PC-3 (cell line): ENCODE measurements around the gene SNRNP70. TPM values are rescaled to one million over a fixed set of nuclear protein-coding genes. Genes with fewer than 3 reads are reported as not detected.
"Not testable (repeated sequence)": the region's sequence is repeated elsewhere in the genome, so short reads cannot be mapped to it uniquely, and the experiment has no call there.

Experiments used
- ATAC-seq: fragments of 200-7000 bp; cut with Tn5 transposase; 2 replicates; pipeline ENCODE4 v1.9.1; 2020; ENCODE audit warnings: mild to moderate bottlenecking, moderate library complexity
- BruUV-seq: library from RNA; stranded (reverse); fragments of 400-500 nt; replicated peaks from 2 replicates; lab custom pipeline; 2021; lab: Mats Ljungman, UMichigan
- CTCF ChIA-PET: fragments of 300-600 bp; sonication (Branson Sonifier 250); formaldehyde crosslinking; loops from one replicate; lab custom pipeline; 2022; ENCODE audit warnings: antibody characterized with exemption; lab: Charles Lee
- POLR2A ChIA-PET: fragments of 300-600 bp; sonication (Branson Sonifier 250); formaldehyde crosslinking; loops from one replicate; lab custom pipeline; 2022; ENCODE audit warnings: antibody characterized with exemption; ENCODE audit not compliant: unreplicated experiment; lab: Charles Lee
- DNase-seq: peaks from one replicate; pipeline ENCODE4 v3.0.0-alpha.2; 2015
- H2AFZ ChIP-seq: fragments of 300-600 bp; sonication (generic); 2 replicates; pipeline ENCODE4 v1.6.0; 2016; ENCODE audit warnings: antibody characterized with exemption, low read length
- H3F3A ChIP-seq: fragments of 300-600 bp; sonication (generic); one replicate; pipeline ENCODE4 v1.6.0; 2017; ENCODE audit warnings: antibody characterized with exemption, low read length, control low read depth, mild to moderate bottlenecking; ENCODE audit not compliant: unreplicated experiment
- H3K27ac ChIP-seq: fragments of 300-600 bp; sonication (generic); 2 replicates; pipeline ENCODE4 v1.5.1; 2016; ENCODE audit warnings: mild to moderate bottlenecking, low read length
- H3K27me3 ChIP-seq: fragments of 300-600 bp; sonication (generic); 2 replicates; pipeline ENCODE4 v1.6.1; 2016; ENCODE audit warnings: low read length, mixed read lengths
- H3K36me3 ChIP-seq: fragments of 300-600 bp; sonication (generic); 2 replicates; pipeline ENCODE4 v1.6.1; 2016; ENCODE audit warnings: low read depth, mixed run types, low read length, mixed read lengths
- H3K4me1 ChIP-seq: fragments of 300-600 bp; sonication (generic); 2 replicates; pipeline ENCODE4 v1.5.1; 2016; ENCODE audit warnings: low read length; ENCODE audit not compliant: insufficient read depth
- H3K4me2 ChIP-seq: fragments of 300-600 bp; sonication (generic); 2 replicates; pipeline ENCODE4 v1.6.0; 2016; ENCODE audit warnings: low read length
- H3K4me3 ChIP-seq: fragments of 300-600 bp; sonication (generic); 2 replicates; pipeline ENCODE4 v1.5.1; 2016; ENCODE audit warnings: mild to moderate bottlenecking, low read length, mixed read lengths
- H3K79me2 ChIP-seq: fragments of 300-600 bp; sonication (generic); 2 replicates; pipeline ENCODE4 v1.6.1; 2017; ENCODE audit warnings: low read length, mixed read lengths
- H3K9ac ChIP-seq: fragments of 300-600 bp; sonication (generic); 2 replicates; pipeline ENCODE4 v1.6.0; 2016; ENCODE audit warnings: mild to moderate bottlenecking, low read length
- H3K9me2 ChIP-seq: fragments of 300-600 bp; sonication (generic); replicated peaks from 2 replicates; pipeline ENCODE4 v1.6.1; 2016; ENCODE audit warnings: mixed run types, low read length, mixed read lengths
- H3K9me3 ChIP-seq: fragments of 300-600 bp; sonication (generic); 2 replicates; pipeline ENCODE4 v1.6.1; 2016; ENCODE audit warnings: low read length, mixed read lengths
- H4K20me1 ChIP-seq: fragments of 300-600 bp; sonication (generic); 2 replicates; pipeline ENCODE4 v1.6.1; 2016; ENCODE audit warnings: low read length, mixed read lengths
- EZH2 ChIP-seq: fragments of 300-600 bp; sonication (generic); IDR thresholded peaks from one replicate; pipeline ENCODE4 v1.6.1; 2017; ENCODE audit warnings: antibody characterized with exemption, mild to moderate bottlenecking, low read length; ENCODE audit not compliant: unreplicated experiment
- EZH2phosphoT487 ChIP-seq: fragments of 300-600 bp; sonication (generic); IDR thresholded peaks from 2 replicates; pipeline ENCODE4 v1.6.1; 2018; ENCODE audit warnings: mild to moderate bottlenecking, antibody characterized with exemption, low read length, borderline replicate concordance
- intact Hi-C: fragments of 100-400 bp; cut with micrococcal nuclease; formaldehyde crosslinking; loops from 2 replicates; pipeline ENCODE4 v1.9.0; 2023
- total RNA-seq: library from RNA; depleted of rRNA; stranded (reverse); fragments of >200 nt; gene quantifications from 2 replicates; pipeline ENCODE4 v1.2.3, GENCODE V29; 2014
- TF ChIP-seq, protein P1 (sequence below): fragments of 300-600 bp; sonication (generic); conservative IDR thresholded peaks from 2 replicates; pipeline ENCODE4 v1.5.1; 2017; ENCODE audit warnings: antibody characterized with exemption, low read depth, mild to moderate bottlenecking, low read length

The SNRNP70 gene
- total RNA-seq, 1 experiment from 2014 or later = 367 TPM

DNA sequence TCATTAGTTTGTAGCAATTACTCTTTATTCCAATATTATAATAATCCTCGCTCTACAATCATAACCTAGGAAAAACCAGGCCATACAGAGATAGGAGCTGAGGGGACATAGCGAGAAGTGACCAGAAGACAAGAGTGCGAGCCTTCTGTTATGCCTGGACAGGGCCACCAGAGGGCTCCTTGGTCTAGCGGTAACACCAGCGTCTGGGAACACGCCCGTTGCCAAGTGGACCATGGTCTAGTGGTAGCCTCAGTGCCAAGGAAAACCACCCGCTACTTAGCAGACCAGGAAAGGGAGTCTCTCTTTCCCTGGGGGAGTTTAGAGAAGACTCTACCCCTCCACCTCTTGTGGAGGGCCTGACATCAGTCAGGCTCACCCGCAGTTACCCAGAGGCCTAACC lies 10.4 kb upstream of the SNRNP70 start:
- peak; percentile 54 for DNase-seq
- H3K9me3 ChIP-seq, H4K20me1 ChIP-seq, H3K36me3 ChIP-seq, H3K4me1 ChIP-seq, H3K27ac ChIP-seq, H2AFZ ChIP-seq, H3K4me3 ChIP-seq, H3F3A ChIP-seq, BruUV-seq, H3K27me3 ChIP-seq, H3K9ac ChIP-seq, H3K4me2 ChIP-seq, ATAC-seq, H3K79me2 ChIP-seq, H3K9me2 ChIP-seq: not testable (repeated sequence)
- intact Hi-C loops = loop anchor here (10.0 kb wide), 1 partner anchor 80 kb away; the partner anchor contains the start of genes GYS1 and RUVBL2
- POLR2A ChIA-PET = interaction anchor here (0.7 kb wide), 1 partner anchor 18 kb away, joined by 3 read pairs; no protein-coding TSS in a partner anchor
- CTCF ChIA-PET = interaction anchor here (0.6 to 1.5 kb wide), 5 partner anchors 59 to 293 kb away, joined by 3 to 6 read pairs (median 4); no protein-coding TSS in a partner anchor
- TF ChIP-seq, protein P1, sequence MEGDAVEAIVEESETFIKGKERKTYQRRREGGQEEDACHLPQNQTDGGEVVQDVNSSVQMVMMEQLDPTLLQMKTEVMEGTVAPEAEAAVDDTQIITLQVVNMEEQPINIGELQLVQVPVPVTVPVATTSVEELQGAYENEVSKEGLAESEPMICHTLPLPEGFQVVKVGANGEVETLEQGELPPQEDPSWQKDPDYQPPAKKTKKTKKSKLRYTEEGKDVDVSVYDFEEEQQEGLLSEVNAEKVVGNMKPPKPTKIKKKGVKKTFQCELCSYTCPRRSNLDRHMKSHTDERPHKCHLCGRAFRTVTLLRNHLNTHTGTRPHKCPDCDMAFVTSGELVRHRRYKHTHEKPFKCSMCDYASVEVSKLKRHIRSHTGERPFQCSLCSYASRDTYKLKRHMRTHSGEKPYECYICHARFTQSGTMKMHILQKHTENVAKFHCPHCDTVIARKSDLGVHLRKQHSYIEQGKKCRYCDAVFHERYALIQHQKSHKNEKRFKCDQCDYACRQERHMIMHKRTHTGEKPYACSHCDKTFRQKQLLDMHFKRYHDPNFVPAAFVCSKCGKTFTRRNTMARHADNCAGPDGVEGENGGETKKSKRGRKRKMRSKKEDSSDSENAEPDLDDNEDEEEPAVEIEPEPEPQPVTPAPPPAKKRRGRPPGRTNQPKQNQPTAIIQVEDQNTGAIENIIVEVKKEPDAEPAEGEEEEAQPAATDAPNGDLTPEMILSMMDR = peak; percentile 40; the same call in 1 of the 2 replicates

DNA sequence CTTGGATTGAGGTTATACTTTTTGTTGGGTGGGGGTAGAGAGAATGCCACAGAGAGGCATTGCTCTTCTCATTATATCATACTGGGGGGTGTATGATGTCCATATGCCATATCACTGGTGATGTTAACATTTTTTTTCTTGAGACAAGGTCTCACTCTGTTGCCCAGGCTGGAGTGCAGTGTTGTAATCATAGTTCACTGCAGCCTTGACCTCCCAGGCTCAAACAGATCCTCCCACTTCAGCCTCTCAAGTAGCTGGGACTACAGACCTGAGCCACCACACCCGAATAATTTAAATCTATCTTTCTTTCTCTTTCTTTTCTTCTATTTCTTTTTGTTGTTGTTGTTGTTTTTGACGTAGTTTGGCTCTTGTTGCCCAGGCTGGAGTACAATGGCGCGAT lies 4.9 kb upstream of the SNRNP70 start:
- no peak overlapping the region for H3K4me3 ChIP-seq
- ATAC-seq (no peak), DNase-seq (no peak)
- no peak overlapping the region for H2AFZ ChIP-seq
- H3K79me2 ChIP-seq = peaks cover 2% of the 10 kb centered on the region
- ChIA-PET CTCF (no interaction called here), POLR2A (no interaction called here)
- no peak overlapping the region for H3K27ac ChIP-seq
- no peaks in the 10 kb centered on the region for H3K27me3 ChIP-seq
- no peak overlapping the region for H3K4me2 ChIP-seq
- TF ChIP-seq, protein P1 = no peak
- TF ChIP-seq EZH2 = no peak
- TF ChIP-seq EZH2phosphoT487 = no peak
- H3K9ac ChIP-seq = no peak overlapping the region
- intact Hi-C loops = no loop called here
- no peaks in the 10 kb centered on the region for H3F3A ChIP-seq
- no peaks in the 10 kb centered on the region for H3K9me2 ChIP-seq
- no TSS peak for BruUV-seq
- 0 out of 2 replicates have a peak, but pooled peaks cover 4% of the 10 kb centered on the region for H3K4me1 ChIP-seq
- H3K36me3 ChIP-seq = no peaks in the 10 kb centered on the region
- H3K9me3 ChIP-seq = no peaks in the 10 kb centered on the region
- H4K20me1 ChIP-seq = no peaks in the 10 kb centered on the region

DNA sequence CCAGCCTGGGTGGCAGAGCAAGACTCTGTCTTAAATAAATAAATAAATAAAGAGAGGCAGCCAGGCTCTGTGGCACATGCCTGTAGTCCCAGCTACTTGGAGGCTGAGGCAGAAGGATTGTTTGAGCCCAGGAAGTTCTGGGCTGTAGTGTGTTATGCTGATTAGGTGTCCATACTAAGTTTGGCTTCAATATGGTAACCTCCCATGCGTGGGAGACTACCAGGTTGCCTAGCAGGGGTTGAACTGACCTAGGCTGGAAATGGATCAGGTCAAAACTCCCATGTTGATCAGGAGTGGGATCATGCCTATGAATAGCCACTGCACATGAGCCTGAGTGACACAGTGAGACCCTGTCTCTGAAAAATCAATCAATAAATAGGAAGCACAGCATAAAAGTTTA lies 4.0 kb upstream of the SNRNP70 start:
- no TSS peak for BruUV-seq
- Histone ChIP-seq H3K9me3 (no peaks in the 10 kb centered on the region), H3K79me2 (peaks cover 10% of the 10 kb centered on the region), H3K9me2 (no peaks in the 10 kb centered on the region), H3F3A (no peaks in the 10 kb centered on the region), H3K9ac (no peak overlapping the region), H3K27ac (no peak overlapping the region), H2AFZ (no peak overlapping the region), H3K36me3 (peaks cover 1% of the 10 kb centered on the region; the same call in 1 of the 2 replicates), H3K4me3 (no peak overlapping the region), H3K4me2 (no peak overlapping the region), H4K20me1 (peaks cover 8% of the 10 kb centered on the region), H3K4me1 (0 out of 2 replicates have a peak, but pooled peaks cover 4% of the 10 kb centered on the region), H3K27me3 (no peaks in the 10 kb centered on the region)
- ChIA-PET POLR2A (no interaction called here), CTCF (no interaction called here)
- TF ChIP-seq EZH2 = no peak
- TF ChIP-seq, protein P1 = no peak
- no peak for TF ChIP-seq EZH2phosphoT487
- no peak for ATAC-seq
- intact Hi-C loops = no loop called here
- DNase-seq = no peak
